NCI-H82 treated with DMSO at 0.1 percent for 48 hours (cell line): Measurements from ENCODE around the gene C1QTNF1.

ENCODE experiments used
- DNase-seq: peaks from one replicate; lab custom pipeline; 2025; ENCODE audit not compliant: unreplicated experiment; lab: John Stamatoyannopoulos, UW

The C1QTNF1 gene

DNA sequence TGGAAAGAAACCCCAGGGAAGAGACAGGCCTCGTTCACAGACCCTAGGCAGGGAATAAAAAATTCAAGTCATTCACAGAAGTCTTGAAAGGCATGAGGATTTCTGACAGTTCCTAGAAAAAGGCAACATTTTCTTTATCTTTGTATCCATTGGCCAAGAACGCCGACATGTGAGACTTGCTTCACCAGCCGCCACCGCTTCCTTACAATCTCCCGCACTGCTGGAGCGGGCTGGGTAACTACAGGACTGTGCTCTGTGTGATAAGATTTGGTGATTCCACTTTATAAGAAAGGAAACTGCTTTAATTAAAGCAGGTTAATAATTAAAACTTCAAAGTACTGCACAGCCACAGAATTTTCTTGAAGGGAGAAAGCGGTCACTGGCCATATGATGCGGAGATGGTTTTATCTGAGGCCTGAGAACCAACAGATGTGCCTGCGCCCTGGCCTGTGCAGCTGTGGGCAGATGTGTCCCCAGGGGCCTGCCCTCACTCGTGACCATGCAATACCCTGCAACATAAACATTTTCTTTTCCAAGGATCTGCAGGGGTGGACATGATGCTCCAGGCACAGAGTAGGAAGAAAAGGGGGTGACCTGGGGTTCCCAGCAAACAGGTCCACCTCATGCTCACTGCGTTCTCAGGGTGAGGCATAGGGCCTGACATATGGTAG lies 31.3 kb upstream of the C1QTNF1 start:
- DNase-seq: no peak

DNA sequence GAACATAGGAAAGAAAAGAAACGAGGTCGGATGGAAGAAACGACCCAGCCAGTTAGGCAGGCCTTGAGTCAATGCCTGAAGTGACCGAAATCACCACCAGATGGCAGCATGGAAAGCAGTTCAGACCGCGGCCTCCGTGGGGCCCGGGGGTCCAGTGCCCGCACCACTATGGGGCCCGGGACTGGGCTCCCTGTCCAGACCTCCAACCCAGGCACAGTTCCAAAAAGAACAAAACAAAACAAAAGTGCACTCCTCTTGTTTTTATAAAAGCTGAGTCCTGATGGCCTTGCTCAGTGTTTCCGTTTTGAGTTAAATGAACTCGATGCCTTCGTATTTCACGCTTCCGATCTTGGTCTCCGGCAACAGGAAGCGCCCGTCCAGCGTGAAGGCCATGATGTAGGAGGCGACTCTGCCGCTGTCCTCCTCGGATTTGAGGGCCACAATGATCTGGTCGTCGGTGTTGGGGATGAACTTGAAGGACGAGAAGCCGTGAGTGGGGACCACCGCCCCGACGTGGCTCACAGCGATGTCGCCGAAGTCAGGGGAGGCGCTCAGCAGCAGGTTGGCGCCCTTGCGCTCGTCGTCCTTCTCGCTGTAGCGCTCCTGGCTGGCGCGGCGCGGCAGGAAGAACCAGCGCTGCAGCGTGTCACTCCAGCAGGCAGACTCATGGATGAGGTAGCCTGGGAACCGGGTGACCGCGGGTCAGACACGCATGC lies 30.6 kb upstream of the C1QTNF1 start:
- DNase-seq: no peak

GRCh38 chr17:78993981-78994671 lies 29.8 kb upstream of the C1QTNF1 start:
- no peak for DNase-seq

- no peak for DNase-seq
Measured at GRCh38 chr17:78995022-78995760, 28.8 kb upstream of the C1QTNF1 start.

- no peak for DNase-seq
Measured at GRCh38 chr17:78995761-78996451, 28.1 kb upstream of the C1QTNF1 start.

GRCh38 chr17:78996781-78997201 lies 27.2 kb upstream of the C1QTNF1 start:
- DNase-seq: no peak

DNA sequence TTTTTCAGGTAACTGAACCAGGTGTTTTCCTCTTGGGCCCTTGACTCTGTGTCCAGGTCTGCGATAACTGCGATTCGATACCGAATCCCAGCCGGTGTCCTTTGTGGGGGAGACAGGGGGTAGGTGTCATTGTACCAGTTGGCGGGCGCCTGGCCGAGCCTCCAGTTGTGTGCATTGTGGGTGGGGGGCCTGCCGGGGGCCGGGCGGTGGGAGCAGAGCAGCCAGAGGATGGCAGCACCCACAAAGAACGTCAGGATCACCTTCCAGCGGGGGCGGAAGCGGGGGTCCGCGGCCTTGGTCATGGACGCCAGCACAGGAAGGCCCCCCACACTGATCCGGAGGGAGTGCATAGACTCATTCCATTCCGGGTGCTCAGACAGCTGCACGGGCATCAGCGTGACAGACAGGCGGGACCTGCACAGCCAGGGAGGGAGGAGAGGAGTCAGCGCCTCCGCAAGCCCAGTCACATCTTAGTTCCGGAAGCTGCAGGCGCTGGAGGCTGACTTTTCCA lies 26.7 kb upstream of the C1QTNF1 start:
- no peak for DNase-seq

GRCh38 chr17:78997881-78998280 lies 26.1 kb upstream of the C1QTNF1 start:
- DNase-seq: no peak

GRCh38 chr17:78998311-78999055 lies 25.5 kb upstream of the C1QTNF1 start:
- DNase-seq: no peak

GRCh38 chr17:78999056-78999768 lies 24.8 kb upstream of the C1QTNF1 start:
- DNase-seq: no peak

GRCh38 chr17:78999947-79000395 lies 24.0 kb upstream of the C1QTNF1 start:
- DNase-seq: no peak

DNA sequence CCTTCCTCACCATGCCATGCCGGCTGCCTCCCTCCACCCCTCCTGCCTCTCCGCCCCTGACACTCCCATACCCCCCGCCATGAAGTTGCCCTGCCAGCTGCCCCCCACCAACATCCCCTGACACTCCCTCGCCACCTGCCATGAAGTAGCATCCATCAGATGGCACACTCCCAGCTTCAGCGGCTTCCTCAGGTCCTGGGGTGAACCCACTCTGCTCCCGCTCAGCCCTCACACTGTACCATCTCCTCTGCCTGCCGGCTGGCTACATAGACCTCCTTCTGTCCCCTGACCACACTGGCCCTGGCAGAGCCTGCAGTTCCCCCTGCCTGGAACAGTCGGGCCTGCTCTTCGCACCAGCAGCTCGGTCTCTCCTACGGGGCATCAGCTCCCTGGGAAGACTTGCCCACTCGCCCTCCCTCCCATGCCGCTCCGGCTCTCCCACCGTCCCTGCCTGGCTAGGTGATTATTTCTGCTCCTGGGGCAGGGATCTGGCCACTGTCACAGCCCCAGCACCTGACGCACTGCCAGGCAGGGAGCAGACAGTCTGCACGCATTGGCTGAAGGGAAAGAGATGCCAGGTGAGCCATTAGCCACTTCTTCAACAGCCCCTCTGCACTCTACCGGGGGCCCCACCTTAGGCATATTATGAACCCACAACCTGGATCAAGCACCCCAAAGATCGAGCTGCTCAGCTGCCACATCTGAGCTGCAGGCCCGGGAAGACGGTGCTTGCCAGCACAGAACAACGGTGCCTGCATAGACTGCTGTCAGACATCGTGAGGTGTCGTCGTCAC lies 23.4 kb upstream of the C1QTNF1 start:
- no peak for DNase-seq

DNA sequence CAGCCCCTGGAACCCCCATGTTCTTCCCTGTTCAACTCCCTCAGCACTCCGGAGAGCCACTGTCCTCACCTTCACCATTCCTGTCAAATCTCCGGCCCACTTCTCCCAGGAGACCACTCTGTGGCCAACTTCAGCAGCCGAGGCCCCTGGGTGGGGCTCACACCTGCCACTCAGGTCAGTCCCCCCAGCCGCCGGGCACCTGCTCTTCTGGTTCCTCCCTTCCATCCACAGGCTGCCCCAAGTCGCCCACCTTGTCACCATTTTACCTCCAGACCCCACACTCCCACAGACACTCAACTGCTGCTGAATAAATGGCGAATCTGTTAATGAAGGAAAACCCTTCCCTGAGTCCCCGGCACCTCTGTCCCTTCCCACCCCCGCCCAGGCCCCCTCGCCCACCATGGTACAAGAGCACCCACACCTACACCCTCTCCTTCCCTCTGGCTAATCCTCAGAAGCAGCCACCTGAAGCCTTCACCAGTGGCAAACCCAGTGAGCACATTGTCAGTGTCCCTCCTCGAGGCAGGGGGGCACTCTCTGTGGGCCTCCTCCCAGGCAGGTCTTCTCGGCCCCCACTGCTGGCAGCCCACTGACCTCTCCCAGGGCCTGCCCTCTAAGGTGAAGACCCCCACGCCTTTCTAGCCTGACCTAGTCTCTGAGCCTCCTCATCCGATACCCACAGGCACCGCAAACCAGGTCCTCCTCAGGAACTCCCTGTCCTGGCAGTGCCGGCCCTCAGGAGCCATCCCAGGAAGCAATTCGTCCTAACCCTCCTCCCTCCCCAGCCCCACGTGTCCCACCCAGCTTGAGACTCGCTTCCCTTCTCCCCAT lies 22.6 kb upstream of the C1QTNF1 start:
- no peak for DNase-seq

GRCh38 chr17:79002291-79002690 lies 21.7 kb upstream of the C1QTNF1 start:
- no peak for DNase-seq

DNA sequence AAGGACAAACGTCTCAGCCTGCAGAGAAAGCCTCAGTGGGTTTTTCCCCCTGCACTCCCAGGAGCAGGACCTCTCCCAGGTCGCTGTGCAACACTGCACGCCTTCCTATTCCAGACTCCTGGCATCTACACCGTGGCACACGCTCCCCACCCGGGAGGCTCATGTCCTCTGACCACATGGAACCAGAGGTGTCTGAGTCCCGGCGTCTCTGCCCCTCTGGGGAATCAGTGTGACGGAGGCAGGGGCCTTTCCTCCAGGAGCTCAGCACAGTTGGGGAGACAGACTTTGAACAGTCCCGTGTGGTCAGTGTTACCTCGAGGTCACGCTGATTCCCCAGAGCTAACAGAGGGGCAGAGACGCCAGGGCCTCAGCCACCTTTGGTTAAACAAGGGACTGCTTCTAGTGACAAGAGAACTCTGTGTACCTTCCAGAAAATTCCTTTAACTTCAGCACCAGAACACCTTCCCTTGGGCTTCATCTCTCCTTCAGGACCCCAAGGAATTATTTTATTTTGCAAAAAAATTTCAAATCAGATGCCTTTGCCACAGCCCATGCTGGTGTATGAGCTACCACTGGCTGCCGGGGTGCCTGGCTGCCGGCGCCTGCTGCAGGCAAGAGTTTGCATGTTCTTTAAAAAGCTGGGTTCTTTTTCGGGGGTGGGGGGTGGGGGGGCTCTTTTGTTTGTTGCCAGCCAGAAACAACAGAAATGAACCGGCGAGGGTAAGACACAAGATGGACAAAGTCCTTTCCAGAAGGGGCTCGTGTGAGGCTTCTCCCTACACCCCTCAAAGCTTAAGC lies 21.0 kb upstream of the C1QTNF1 start:
- no peak for DNase-seq

- no peak for DNase-seq
Measured at GRCh38 chr17:79003661-79004411, 20.1 kb upstream of the C1QTNF1 start.
